NAMALWA (cell line): ENCODE measurements around the gene NKX3-2.
A peak's percentile ranks its signal among the peaks of the same experiment; 100 is the strongest.

Experiments used
- DNase-seq: peaks from one replicate; pipeline ENCODE4 v3.0.0-alpha.2; 2015; ENCODE audit warnings: low spot score

The NKX3-2 gene

DNA sequence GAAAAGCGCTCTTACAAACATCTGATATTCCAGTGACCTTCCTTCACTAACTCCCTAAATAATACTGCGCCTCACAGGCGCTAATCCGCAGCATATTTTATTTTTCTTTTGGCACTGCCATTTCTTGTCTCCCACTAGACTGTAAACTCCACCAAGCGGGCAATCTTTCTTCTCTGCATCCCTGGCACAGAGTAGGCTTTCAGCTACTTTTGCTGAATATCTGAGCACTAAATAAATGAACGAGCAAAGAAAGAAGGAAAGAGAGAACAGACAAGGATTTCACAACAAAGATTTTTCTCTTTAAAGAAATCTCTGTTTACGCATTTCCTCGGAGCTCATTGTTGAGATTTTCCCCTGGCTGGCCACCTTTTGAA lies 12.7 kb downstream of the NKX3-2 start:
- DNase-seq = no peak

DNA sequence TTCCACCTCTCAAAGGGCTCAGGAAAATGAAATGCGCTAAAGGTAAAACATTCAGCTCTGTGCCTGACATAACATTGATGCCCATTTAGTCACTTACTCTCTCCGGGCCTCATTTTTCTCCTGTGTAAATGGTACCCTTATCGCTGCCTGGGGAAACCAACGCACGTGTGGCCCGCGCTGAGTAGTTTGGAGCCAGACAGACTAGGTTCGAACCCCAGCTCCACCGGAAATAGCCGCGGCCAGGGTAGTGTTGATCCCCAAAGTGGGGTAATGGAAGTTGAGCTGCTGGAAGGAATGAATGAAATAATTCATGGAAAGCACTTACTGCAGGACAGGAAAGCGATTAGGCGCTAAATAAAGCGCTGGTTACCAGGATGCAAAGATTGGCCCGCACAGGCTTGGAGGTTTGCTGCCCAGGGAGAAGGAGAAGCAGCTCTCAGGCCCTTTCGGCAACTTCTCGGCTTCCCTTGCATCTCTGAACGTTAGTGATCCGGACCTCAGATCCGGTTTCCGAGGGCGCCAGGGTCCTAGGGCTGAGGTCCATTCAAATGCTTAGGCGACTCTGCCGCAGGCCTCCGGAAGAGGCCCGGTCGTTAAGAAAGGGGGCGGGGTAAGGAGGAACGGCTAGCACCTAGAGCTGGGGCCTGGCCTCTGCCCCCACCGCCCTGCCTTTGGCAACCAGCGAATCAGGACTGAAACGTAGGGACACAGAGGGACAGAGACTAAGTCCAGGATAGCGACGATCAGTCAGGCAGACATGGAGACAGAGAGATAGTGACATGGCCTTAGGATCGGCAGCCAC lies 13.3 kb downstream of the NKX3-2 start:
- DNase-seq = no peak

DNA sequence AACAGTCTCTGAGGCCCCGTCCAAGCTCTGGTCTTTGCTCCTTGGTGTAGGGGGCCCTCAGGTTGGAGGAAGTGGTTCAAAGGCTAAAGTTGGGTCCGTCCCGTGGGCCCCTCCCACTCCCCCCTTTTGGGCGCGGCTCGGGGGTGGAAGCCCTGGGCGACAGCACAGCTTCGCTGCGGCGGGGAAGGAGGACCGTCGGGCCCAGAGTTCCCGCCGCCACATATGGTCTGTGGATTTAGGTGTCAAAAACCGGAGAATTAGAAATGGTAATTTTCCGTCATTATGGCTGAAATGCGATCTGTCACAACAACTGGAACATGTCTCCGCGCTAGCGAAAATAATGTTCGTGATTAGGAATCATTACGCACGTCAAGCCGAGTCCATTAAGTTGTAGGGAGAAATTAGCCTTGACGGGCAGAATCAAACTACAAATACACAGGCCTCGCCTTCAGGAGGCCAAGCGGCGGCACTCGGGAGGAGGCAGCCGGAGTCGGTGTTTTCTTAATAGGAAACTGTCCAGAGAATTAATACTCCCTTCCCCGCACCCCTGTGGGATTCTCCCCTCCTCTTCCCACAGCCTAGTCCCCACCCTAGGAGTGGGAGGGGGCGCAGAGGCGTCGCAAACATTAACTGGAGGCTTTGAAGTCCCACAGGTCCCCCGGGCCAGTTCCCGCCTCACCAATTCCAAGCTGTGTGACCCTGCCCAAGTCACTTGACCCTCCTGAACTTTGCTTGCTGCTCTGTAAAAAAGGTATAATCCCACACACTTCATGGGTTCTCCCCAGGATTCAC lies 15.0 kb downstream of the NKX3-2 start:
- DNase-seq = no peak

DNA sequence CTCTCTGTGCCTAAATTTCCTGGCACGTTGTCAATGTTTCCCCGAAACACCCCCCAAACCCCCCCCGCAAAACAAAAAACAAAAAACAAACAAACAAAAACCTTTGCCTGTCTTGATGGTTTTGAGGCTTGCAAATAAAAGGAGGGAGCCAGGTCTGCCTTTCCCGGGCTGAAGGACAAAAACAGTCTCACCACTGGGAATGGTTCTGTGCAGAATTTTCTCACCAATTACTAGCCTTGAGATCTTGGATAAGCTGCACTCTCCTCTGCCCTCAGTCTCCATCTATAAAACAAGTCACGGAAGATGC lies 15.5 kb downstream of the NKX3-2 start:
- no peak for DNase-seq

DNA sequence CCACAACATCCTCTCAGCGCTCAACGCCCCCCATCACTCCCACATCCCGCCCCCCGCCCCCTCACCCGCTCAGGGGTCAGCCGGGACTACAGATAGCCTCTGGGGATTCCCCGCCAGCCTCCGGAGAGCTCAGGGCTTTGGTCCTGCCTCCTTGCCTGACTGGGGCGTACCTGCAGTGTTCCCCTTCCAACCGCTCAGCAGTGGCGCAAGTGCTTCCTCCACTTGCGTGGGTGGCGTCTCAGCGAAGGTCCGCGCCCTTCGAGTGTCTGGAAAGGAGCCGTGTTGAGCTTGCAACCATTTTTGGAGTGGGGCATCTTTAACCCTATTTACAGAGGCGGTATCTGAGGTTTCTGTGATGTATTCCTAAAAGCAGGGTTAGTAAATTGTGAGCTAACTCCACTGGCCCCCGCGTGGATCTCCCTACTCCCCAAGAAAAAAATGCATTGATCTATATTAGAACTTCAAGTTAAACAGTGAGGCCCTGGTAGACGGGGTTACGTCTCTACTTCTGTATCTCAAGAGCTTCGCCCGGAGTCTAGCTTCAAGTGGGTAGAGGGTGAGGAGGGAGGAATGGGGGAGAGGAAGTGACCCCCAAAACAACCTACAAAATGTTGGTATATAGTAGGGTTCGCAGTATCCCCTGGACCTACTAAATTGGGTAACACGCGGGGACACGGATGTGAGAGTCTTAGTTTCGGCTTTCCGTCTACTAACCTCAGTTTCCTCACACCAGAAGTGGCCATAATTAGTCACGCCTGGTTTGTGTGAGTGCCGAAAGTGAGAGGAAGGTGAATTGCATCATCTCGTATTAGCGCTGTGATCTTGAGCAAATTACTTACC lies 16.1 kb downstream of the NKX3-2 start:
- peak; percentile 39 for DNase-seq

DNA sequence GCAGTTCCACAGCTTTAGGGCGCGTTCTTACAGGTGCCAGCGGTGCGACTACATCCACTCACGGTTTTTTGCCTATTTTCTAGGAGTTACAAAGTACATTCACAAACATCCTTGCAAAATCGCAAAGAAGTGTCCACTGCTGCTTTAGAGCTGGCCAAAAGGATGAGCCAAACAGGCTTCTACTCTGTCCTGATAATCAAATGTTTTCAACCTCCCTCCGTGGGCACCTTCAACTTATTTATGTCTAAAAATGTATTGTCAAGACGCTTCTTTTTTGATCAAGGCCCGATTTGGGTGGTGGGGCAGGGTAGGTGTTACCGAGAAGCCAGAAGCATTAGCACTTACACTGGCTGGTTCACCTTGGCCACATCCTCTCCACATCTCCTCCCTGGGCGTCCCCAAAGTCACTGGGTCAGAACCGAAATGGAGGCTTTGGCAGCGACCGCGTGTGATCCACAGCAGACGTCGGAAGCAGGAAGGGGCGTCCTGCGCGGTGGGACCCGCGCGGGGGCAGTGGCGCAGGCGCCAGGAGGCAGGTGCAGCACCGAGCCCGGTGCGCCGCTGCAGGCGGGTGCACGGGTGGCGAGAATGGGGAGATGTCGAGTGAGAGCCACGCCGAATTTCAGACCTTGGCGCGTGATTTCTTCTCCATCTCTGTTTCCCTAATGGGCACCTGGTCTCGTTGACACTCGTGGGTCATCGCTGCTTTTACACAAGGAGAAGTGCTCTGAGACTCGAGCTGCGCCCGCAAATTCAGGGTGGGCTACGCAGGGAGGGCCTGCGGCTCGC lies 16.9 kb downstream of the NKX3-2 start:
- DNase-seq = no peak

DNA sequence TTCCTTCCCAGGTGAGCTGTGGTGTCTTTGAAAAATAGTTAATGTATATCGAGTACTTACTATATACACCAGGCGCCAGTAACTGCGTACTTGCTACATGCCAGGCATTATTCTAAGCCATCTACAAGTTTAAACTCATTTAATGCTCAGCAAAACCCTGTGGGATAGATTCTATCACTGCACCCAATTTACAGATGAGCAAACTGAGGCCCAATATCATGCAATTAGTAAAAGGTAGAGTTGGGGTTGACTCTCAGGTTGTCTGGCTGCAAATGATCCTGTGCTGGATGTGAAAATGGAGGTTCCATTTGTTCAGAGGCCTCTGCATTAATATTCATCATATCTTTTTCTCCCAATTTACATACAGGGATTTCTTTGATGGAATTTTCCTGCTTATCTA lies 17.6 kb downstream of the NKX3-2 start:
- no peak for DNase-seq

DNA sequence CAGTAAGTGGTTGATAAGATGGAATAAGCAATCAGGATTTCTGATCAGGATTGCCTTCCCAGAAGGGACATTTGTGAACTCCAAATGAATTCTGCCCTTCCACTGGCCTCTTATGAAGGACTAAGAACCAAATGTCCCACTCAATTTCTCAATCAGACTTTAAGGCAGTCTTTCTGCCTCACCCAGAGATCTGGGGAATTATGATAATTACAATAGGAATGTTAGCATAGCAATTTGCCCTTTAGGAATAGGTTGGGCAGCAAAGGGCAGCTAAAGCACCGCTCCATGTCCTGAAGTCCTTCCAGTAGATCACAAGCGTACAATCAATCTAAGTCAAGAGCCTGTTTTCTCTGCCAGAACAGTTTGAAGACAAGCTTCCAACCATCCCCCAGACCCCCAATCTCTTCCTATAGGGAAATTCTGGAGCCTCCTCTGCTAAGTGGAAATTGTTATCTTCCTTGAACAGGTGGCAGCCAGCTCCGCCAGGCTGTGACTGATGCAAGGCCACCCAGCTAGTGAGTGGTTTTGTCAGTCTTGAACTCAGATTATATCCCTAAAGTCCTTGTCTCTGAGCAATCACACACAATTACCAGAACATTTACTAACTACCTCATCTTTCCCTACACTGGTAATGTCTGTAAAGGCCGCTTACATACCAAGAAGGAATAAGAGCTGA lies 18.6 kb downstream of the NKX3-2 start:
- no peak for DNase-seq

DNA sequence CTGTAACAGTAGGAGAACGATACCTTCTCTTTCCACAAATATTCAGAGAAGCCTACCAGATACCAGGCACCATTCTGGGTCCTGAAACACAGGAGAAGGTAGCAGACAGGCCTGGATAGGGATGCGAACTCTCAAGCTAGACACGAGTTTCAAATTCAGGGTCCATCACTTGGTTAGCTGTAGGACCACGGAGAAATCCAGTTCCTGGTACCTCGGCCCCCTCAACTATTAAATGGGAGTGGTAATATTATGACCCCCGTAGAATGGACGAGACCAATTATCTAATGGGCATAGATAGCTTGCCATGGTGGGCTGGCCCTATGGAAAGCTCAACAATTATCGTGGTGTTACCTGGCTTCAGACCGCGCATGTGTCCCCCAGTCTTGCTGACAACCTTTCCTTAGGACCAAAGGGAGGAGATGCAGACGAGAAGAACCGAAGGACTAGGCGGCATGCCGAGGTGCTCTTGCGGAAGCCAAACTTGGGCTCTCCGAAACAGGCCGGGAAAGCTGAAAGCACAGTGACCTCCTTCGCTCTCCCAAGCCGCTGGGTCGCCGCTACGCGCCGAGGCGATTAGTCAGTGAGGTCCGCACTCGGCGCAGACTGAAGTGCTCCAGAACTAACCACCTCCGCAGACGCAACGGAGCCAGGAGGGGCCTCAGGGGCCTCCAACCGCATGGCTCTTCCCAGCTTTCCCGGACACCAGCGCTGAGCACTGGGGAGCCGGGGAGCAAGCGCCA lies 19.6 kb downstream of the NKX3-2 start:
- no peak for DNase-seq

DNA sequence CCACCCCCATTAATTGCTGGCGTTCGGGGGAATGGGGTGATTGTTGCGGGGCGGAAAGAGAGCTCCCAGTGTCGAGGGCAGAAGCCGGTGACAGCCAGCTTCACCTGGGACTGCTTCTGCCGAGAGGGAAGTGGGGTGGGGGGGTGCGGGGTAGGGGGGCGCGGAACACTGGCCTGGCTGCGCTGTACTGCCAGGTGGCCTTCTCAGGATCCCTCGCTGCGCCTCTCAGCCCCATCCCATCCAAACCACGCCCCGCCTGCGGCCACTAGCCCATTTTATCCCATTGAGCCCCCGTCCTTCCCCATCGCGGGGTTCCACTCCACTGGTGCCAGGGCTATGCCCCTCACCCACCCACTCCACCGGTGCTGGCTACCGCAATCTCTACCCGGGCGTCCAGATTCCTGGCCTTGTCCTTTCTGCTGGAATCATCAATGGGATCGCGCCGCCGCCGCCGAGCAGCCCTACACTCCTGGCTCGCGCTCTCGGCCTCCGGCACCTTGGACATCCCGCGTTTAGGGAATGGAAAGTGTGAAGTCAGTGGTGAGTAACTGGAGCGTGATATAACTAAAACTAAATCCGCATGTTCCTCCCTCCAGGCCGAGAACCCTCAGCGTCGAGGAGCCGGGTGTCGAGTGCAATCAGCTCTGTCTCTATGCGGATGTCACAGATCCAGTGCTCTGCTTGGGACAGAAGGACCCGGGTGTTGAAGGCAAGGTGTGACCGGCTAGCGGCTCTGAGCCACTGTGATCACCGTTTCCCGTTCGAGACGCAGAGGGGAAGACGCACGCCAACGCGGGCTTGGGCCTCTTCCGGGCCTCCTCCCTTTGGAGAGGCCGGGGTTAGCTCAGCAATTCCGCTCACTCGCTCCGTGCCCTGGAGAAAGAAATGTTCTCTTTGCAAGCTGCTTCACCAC lies 20.5 kb downstream of the NKX3-2 start:
- DNase-seq = no peak

DNA sequence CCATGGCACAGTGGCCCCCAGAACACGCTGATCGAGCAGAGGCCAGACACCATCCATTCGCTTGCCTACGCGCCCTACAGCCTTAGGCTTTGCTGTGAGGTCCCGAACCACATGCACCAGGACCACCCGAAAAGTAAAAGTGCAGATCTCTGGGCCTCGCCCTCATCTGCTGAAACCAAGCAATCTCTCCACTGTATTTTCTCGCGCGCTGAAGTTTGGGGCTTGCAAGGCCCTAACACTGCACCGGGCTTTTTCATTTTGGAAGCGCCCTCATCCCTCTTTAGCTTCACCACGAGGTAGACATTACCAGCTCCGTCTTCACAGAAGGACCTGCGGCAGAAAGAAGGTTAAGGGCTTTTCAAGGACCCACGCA lies 21.2 kb downstream of the NKX3-2 start:
- DNase-seq = no peak

DNA sequence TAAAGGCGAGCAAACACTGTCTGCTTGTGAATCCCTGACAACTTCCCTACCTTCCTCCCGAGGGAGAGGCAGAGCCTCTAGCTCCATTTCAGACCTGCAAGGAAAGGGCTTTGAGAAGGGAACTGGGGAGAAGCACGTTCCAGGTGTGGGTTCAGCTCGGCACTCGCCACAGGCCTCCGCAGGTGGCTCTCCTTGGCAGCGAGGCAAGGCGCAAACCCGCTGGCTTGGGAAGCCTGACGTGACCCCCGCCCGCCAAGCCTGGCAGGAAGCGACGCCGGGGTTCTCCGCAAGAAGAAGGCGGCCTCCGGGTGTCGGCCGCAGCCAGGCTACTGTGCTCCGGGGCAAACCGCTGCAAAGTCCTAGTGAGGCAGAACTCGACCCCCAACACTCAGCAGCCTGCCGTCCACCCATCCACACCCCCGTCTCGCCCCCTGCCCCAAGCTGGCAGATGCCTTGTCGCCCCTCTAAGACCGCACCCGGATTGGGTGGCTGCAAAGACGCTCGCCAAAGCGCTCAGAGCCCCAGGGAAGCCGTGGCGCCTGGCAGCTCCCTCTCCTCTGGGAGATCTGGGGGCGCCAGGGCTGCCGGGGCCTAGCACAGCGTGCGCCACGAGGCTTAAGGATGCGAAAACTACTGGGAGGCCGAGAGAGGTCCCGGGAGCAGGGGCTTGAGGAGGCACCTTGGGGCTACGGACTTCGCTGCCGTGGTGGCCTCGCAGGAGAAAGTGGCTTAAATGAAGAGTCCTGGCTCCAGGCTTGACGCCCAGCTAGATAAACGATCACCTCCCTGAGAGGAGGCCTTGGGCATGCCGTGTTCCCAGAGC lies 21.8 kb downstream of the NKX3-2 start:
- no peak for DNase-seq

DNA sequence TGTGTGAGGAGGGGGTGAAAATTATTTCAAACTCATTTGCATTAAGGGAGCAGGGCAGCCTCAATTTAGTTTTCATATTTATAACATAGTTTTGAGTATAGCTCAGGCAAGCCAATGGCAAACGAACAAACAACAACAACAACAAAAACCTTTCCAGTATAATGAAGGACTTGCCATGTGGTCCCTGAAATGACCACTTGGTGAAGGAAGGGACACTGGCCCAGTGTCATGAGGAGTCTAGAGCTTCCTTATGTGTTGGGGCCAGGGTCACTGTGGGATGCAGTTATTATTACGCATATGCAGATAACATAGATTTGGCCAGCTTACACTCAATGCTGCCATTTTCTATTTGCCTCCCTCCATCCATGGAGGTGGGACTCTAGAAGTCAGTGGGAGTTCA lies 23.3 kb downstream of the NKX3-2 start:
- no peak for DNase-seq

DNA sequence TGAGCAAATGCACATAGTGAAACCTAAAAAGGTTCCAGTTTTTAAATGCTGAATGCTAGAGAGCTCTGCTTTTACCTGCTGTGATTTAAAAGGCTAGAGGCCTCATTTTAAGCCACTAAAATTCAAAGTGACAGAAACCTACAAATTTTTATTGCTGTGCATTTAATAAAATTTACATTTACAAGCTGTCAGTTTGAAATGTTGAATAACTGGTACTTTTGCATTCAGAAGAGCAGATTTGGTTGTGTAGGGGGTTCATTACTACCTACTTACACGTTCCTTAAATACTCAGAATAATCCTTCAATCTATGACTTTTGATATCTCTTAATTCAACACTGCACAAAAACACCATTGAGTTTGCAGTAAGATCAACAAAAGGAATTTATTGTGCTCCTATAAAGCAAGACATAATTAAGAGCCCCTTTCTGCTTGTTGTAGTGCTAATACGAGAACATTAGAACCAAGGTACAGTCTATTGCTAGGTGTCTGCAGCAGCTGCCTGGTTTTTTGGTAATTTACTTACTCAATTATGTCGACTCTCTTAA lies 27.9 kb downstream of the NKX3-2 start:
- no peak for DNase-seq

DNA sequence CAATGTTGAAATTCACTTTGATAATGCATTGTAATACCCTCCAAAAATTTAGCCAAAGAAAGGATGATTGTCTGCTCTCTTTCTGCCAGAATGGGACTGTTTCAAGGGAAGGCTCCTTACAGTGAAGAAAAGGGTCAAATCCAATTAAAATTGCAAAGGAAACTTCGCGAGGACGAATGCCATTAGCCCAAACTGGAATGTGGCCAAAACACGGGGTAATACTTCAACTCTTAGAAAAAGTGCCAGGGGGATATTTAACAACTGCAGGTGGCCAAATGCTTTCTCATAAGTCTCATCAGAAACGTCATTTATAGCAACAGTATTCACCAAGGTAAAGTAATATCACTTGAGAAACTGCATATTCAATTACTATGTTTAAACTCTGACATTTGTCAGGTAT lies 29.0 kb downstream of the NKX3-2 start:
- no peak for DNase-seq

DNA sequence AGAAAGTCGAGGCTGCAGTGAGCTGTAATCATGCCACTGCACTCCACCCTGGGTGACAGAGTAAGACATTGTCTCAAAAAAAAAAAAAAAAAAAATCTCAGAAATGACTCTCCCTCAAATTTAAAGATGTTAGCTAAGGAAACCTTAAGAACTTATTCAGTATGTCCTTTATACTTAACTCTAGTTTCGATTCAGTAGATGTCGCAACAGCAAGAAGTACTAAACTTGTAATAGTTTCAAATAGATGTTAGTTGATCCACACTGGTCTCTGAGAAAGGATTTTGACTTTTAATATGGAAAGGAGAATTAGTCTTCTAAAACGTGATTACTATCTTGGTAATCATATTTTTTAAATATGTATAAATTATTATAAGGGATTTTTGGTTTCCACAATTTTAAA lies 29.6 kb downstream of the NKX3-2 start:
- DNase-seq = no peak

DNA sequence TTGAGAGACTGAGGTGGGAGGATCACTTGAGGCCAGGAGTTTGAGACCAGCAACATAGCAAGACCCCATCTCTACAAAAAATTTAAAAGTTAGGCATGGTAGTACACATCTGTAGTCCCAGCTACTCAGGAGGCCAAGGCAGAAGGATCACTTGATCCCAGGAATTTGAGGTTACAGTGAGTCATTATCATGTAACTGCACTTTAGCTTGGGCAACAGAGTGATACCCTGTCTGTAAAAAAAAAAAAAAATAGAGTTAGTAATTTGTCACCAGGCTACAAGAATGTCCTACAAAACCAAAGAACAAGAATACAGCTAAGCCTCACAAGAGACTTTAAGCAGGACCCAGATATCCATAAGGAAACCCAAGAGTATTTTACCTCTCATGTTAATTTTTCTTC lies 33.2 kb downstream of the NKX3-2 start:
- DNase-seq = no peak

DNA sequence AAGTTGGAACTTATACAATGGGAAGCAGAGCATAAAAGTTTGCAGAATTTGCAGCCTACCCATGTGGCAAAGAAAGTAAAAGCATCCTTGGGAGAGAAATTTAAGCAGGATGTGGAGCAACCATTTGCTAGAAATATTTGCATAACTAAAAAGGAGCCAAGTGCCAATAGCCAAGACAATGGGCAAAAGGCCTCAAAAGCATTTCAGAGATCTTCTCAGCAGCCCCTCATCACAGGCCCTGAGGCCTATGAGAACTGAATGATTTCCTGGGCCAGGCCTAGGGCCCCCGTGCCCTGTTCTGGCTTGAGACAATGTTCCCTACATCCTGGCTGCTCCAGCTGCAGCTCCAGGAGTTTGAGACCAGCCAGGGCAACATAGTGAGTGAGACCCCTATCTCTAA lies 34.9 kb downstream of the NKX3-2 start:
- no peak for DNase-seq

DNA sequence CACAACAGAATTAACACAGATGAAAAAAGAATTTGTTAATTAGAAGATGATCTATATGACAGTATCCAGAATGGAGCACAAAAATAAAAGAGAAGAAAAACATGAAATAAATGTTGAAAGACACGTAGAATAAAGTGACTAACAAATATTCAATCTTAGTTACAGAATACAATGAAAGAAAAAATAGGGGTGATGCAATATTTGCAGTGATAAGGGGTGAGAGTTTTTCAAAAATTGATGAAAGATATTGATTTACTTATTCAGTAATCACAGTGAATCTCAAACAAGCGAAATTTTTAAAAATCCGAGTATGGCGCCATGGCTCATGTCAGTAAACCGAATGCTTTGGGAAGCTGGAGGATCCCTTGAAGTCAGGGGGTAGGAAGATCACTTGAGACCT lies 39.9 kb downstream of the NKX3-2 start:
- no peak for DNase-seq
